Measurements from ENCODE around the gene MED15. TPM values are rescaled to one million over a fixed set of nuclear protein-coding genes. Genes with fewer than 3 reads are reported as not detected.

MED15 gene
- total and polyA plus RNA-seq, 10 donors: 32.2 to 162 (median 89.7) TPM

DNA sequence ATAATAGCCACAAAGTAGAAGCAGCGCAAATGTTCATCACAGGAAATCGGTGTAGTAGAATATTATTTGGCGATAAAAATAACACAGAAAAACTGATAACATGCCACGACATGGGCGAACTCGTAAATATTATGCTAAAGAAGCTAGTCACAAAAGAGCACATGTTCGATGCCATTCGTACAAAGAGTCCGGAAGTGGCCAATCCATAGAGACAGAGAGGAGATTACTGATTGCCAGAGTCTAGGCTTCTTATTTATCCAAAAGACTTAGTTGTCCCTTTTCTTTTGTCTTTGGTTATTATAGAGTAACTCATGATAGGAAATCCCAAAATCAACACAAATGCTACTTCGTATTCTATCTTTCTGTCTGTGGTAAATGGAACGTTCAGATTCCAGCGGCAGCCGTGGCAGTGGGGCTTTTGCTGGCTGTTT, 56.5 kb downstream of the MED15 start:
- TF ChIP-seq, protein P1, sequence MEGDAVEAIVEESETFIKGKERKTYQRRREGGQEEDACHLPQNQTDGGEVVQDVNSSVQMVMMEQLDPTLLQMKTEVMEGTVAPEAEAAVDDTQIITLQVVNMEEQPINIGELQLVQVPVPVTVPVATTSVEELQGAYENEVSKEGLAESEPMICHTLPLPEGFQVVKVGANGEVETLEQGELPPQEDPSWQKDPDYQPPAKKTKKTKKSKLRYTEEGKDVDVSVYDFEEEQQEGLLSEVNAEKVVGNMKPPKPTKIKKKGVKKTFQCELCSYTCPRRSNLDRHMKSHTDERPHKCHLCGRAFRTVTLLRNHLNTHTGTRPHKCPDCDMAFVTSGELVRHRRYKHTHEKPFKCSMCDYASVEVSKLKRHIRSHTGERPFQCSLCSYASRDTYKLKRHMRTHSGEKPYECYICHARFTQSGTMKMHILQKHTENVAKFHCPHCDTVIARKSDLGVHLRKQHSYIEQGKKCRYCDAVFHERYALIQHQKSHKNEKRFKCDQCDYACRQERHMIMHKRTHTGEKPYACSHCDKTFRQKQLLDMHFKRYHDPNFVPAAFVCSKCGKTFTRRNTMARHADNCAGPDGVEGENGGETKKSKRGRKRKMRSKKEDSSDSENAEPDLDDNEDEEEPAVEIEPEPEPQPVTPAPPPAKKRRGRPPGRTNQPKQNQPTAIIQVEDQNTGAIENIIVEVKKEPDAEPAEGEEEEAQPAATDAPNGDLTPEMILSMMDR (IDR thresholded peaks at IDR 0.05 in 8 of 11, conservative IDR thresholded peaks at IDR 0.05 in 3 of 11): no peak
- TF ChIP-seq POLR2AphosphoS5 (IDR thresholded peaks at IDR 0.05) (no peak), POLR2A (IDR thresholded peaks at IDR 0.05) (no peak)
- intact Hi-C loops (cut with DNase I; ENCODE audit: low total_unique reads): loop anchor here (10.0 kb wide), 1 partner anchor 49 kb away; no protein-coding TSS in a partner anchor
- Histone ChIP-seq H3K27ac (peak overlapping the region in 5 of 8 donors; percentile 20 to 73 (median 57)), H3K27me3 (replicated peaks in 1 of 7) (no peaks in the 10 kb centered on the region), H3K9me3 (peaks cover 0 to 6% (median 1%) of the 10 kb centered on the region in 8 donors), H3K4me3 (no peak overlapping the region), H3K4me1 (peaks cover 27 to 60% (median 48%) of the 10 kb centered on the region in 6 donors), H3K36me3 (peaks cover 3 to 95% (median 72%) of the 10 kb centered on the region in 6 donors)
- 69 to 77% (median 75%) methylated on average over 13 of the region's 13 CpGs for WGBS, 5 donors
- no peak for DNase-seq

DNA sequence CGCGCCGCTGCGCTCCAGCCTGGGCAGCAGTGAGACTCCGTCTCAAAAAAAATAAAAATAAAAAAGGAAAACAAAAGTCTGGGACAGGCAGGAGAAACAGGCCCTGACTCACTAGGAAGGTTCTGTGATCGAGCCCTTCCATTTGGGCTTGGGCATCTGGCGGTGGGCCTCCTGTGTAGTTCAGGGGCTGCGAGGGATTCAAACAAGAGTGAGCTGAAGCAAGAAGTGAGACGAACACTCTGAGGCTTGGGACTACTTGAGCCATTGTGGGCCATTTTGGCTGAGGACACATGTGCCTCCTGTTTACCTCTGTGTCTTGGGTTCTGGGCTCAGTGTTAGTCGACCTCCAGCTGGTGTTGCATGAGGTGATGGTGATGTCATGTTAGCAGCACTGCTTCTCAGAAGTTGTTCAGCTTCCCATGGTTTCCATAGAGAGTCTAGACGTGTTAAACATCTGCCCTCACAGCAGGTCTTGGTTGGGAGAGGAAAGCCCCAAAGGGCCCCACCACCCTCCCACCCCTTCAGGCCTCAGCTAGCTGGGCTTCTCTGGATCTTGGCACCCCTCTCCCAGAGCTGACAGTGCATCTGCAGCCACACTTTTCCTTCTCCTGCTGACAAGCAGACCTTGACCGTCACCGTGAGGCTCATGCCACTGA, 57.8 kb downstream of the MED15 start:
- DNase-seq: peak; percentile 61
- intact Hi-C loops (cut with DNase I; ENCODE audit: low total_unique reads): loop anchor here (10.0 kb wide), 1 partner anchor 50 kb away; no protein-coding TSS in a partner anchor

DNA sequence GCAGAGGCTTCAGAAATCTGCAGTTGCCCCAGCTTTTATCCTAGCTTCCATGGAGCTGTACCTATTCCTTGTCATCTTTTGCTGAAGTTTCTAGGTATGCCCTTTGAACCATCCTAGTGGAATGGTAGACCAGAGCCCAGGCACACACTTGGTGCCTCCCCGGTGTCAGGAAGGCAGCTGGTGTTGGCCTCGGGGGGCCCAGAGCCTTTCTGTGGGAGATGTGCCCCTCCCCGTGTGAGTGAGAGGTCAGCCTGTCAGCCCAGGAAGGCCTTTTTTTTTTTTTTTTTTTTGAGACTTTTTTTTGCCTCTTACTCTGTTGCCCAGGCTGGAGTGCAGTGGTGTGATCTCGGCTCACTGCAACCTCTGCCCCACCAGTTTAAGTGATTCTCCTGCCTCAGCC, 58.4 kb downstream of the MED15 start:
- peak; percentile 45 for DNase-seq
- H3K4me1 ChIP-seq: peaks cover 37 to 78% (median 65%) of the 10 kb centered on the region in 6 donors
- WGBS, 5 donors: 75 to 87% (median 84%) methylated on average over 4 of the region's 4 CpGs
- no peak for TF ChIP-seq POLR2A (IDR thresholded peaks at IDR 0.05)
- TF ChIP-seq, protein P1 (IDR thresholded peaks at IDR 0.05 in 8 of 11, conservative IDR thresholded peaks at IDR 0.05 in 3 of 11): no peak
- no peak for TF ChIP-seq POLR2AphosphoS5 (IDR thresholded peaks at IDR 0.05)
- H3K9me3 ChIP-seq: no peaks in the 10 kb centered on the region
- peaks cover 3 to 95% (median 62%) of the 10 kb centered on the region in 6 donors for H3K36me3 ChIP-seq
- H3K27me3 ChIP-seq (replicated peaks in 1 of 7): no peaks in the 10 kb centered on the region
- intact Hi-C loops (cut with DNase I; ENCODE audit: low total_unique reads): loop anchor here (10.0 kb wide), 1 partner anchor 51 kb away; no protein-coding TSS in a partner anchor
- peak overlapping the region in 5 of 8 donors; percentile 48 to 83 (median 71) for H3K27ac ChIP-seq
- no peak overlapping the region for H3K4me3 ChIP-seq

More for the DNA sequence above, 57.8 kb downstream of the MED15 start:
- no peaks in the 10 kb centered on the region for H3K27me3 ChIP-seq (replicated peaks in 1 of 7)
- H3K27ac ChIP-seq: peak overlapping the region in 5 of 8 donors; percentile 48 to 83 (median 71)
- no peaks in the 10 kb centered on the region for H3K9me3 ChIP-seq
- peaks cover 3 to 95% (median 67%) of the 10 kb centered on the region in 6 donors for H3K36me3 ChIP-seq
- H3K4me1 ChIP-seq: peaks cover 33 to 72% (median 60%) of the 10 kb centered on the region in 6 donors
- no peak overlapping the region for H3K4me3 ChIP-seq
- TF ChIP-seq POLR2AphosphoS5 (IDR thresholded peaks at IDR 0.05) (no peak), POLR2A (IDR thresholded peaks at IDR 0.05) (no peak)
- TF ChIP-seq, protein P1 (IDR thresholded peaks at IDR 0.05 in 8 of 11, conservative IDR thresholded peaks at IDR 0.05 in 3 of 11): no peak
- 87 to 96% (median 91%) methylated on average over 13 of the region's 13 CpGs for WGBS, 5 donors
